H9 (cell line): ENCODE results near the gene CACNA1H. TPM values are rescaled to one million over a fixed set of nuclear protein-coding genes. Genes with fewer than 3 reads are reported as not detected.

ENCODE experiments used
- DNase-seq: peaks from one replicate; pipeline ENCODE4 v3.0.0-alpha.2; 2017
- H2AFZ ChIP-seq: one replicate; pipeline ENCODE4 v1.6.1; 2013; ENCODE audit warnings: mild to moderate bottlenecking, low read length, control low read depth, moderate library complexity
- H2AK5ac ChIP-seq: 2 replicates; pipeline ENCODE4 v1.6.1; 2013; ENCODE audit warnings: low read length, control low read depth, mixed read lengths; ENCODE audit not compliant: insufficient read length
- H2BK120ac ChIP-seq: one replicate; pipeline ENCODE4 v1.6.1; 2013; ENCODE audit warnings: low read depth, mild to moderate bottlenecking, low read length, control low read depth, inconsistent platforms; ENCODE audit not compliant: poor library complexity, severe bottlenecking
- H2BK12ac ChIP-seq: 2 replicates; pipeline ENCODE4 v1.6.1; 2013; ENCODE audit warnings: low read length, control low read depth, mixed read lengths, low read depth; ENCODE audit not compliant: insufficient read length
- H2BK15ac ChIP-seq: 2 replicates; pipeline ENCODE4 v1.6.1; 2013; ENCODE audit warnings: low read depth, low read length, control low read depth
- H2BK20ac ChIP-seq: one replicate; pipeline ENCODE4 v1.6.1; 2013; ENCODE audit warnings: low read depth, mild to moderate bottlenecking, low read length, control low read depth, inconsistent platforms; ENCODE audit not compliant: poor library complexity, severe bottlenecking
- H2BK5ac ChIP-seq: 2 replicates; pipeline ENCODE4 v1.6.1; 2013; ENCODE audit warnings: low read length, control low read depth, mixed read lengths; ENCODE audit not compliant: insufficient read length
- H3K14ac ChIP-seq: 2 replicates; pipeline ENCODE4 v1.6.1; 2013; ENCODE audit warnings: low read length, control low read depth; ENCODE audit not compliant: insufficient read depth
- H3K18ac ChIP-seq: 2 replicates; pipeline ENCODE4 v1.6.1; 2013; ENCODE audit warnings: low read depth, mild to moderate bottlenecking, mixed read lengths, low read length, control low read depth; ENCODE audit not compliant: insufficient read length
- H3K23ac ChIP-seq: 2 replicates; pipeline ENCODE4 v1.6.1; 2013; ENCODE audit warnings: low read length, control low read depth, mixed read lengths, low read depth; ENCODE audit not compliant: insufficient read length
- H3K23me2 ChIP-seq: 2 replicates; pipeline ENCODE4 v1.6.1; 2013; ENCODE audit warnings: low read depth, mild to moderate bottlenecking, mixed read lengths, low read length, control low read depth; ENCODE audit not compliant: insufficient read length, poor library complexity, severe bottlenecking
- H3K27ac ChIP-seq: 2 replicates; pipeline ENCODE4 v1.5.1; 2013; ENCODE audit warnings: low read length, control low read depth, mixed read lengths, low read depth; ENCODE audit not compliant: insufficient read length
- H3K27me3 ChIP-seq: 2 replicates; pipeline ENCODE4 v1.6.1; 2013; ENCODE audit warnings: low read length, control low read depth, inconsistent platforms; ENCODE audit not compliant: insufficient read depth
- H3K4ac ChIP-seq: 2 replicates; pipeline ENCODE4 v1.6.1; 2013; ENCODE audit warnings: low read depth, mild to moderate bottlenecking, control low read depth, inconsistent platforms, low read length, moderate library complexity
- H3K4me1 ChIP-seq: 2 replicates; pipeline ENCODE4 v1.6.1; 2013; ENCODE audit warnings: low read length, control low read depth, inconsistent platforms; ENCODE audit not compliant: insufficient read depth
- H3K4me2 ChIP-seq: 2 replicates; pipeline ENCODE4 v1.6.1; 2013; ENCODE audit warnings: low read length, control low read depth, mixed read lengths; ENCODE audit not compliant: insufficient read length, insufficient read depth
- H3K56ac ChIP-seq: 2 replicates; pipeline ENCODE4 v1.6.1; 2013; ENCODE audit warnings: low read depth, mild to moderate bottlenecking, mixed read lengths, low read length, control low read depth; ENCODE audit not compliant: insufficient read length
- H3K79me1 ChIP-seq: 2 replicates; pipeline ENCODE4 v1.6.1; 2013; ENCODE audit warnings: low read depth, mild to moderate bottlenecking, moderate library complexity, low read length, control low read depth, inconsistent platforms; ENCODE audit not compliant: insufficient read depth, poor library complexity, severe bottlenecking
- H3K79me2 ChIP-seq: 2 replicates; pipeline ENCODE4 v1.6.1; 2013; ENCODE audit warnings: low read length, control low read depth, inconsistent platforms; ENCODE audit not compliant: insufficient read depth
- H3K9ac ChIP-seq: 2 replicates; pipeline ENCODE4 v1.6.1; 2013; ENCODE audit warnings: low read length, control low read depth, mixed read lengths; ENCODE audit not compliant: insufficient read length; ENCODE audit errors: extremely low read depth
- H3K9me3 ChIP-seq: one replicate; pipeline ENCODE4 v1.6.1; 2013; ENCODE audit warnings: low read depth, low read length, inconsistent platforms; ENCODE audit not compliant: control insufficient read depth
- H3T11ph ChIP-seq: one replicate; pipeline ENCODE4 v1.6.1; 2013; ENCODE audit warnings: mild to moderate bottlenecking, low read length, control low read depth, inconsistent platforms
- H4K20me1 ChIP-seq: one replicate; pipeline ENCODE4 v1.6.1; 2013; ENCODE audit not compliant: control insufficient read depth, insufficient read length, insufficient read depth
- H4K5ac ChIP-seq: 2 replicates; pipeline ENCODE4 v1.6.1; 2013; ENCODE audit warnings: low read depth, mild to moderate bottlenecking, mixed read lengths, low read length, control low read depth; ENCODE audit not compliant: insufficient read length
- H4K8ac ChIP-seq: replicated peaks from 2 replicates; pipeline ENCODE4 v1.6.1; 2013; ENCODE audit warnings: low read length, control low read depth, mixed read lengths, low read depth; ENCODE audit not compliant: insufficient read length
- H4K91ac ChIP-seq: 2 replicates; pipeline ENCODE4 v1.6.1; 2013; ENCODE audit warnings: low read depth, mild to moderate bottlenecking, moderate library complexity, mixed read lengths, low read length, control low read depth; ENCODE audit not compliant: insufficient read length
- H3K27ac Mint-ChIP-seq, 3 experiments: 2 replicates in 2 of 3; 3 replicates in 1 of 3; pipeline ENCODE4 v1.8.0; 2020 to 2021; ENCODE audit warnings: mixed read lengths in 3 of 3, mild to moderate bottlenecking in 1 of 3, moderate library complexity in 1 of 3
- H3K27me3 Mint-ChIP-seq: 2 replicates; pipeline ENCODE4 v1.8.0; 2021; ENCODE audit warnings: low read depth, mild to moderate bottlenecking, moderate library complexity, mixed read lengths
- H3K36me3 Mint-ChIP-seq, 3 experiments: 2 replicates in 2 of 3; 3 replicates in 1 of 3; pipeline ENCODE4 v1.8.0; 2020 to 2021; ENCODE audit warnings: low read depth in 3 of 3, mixed read lengths in 3 of 3; ENCODE audit not compliant: insufficient read depth in 1 of 3
- H3K4me1 Mint-ChIP-seq, 2 experiments: 2 replicates each; pipeline ENCODE4 v1.8.0; 2020; ENCODE audit warnings: mixed read lengths in 2 of 2
- H3K4me3 Mint-ChIP-seq, 2 experiments: 2 replicates in 1 of 2; 3 replicates in 1 of 2; pipeline ENCODE4 v1.8.0; 2020 to 2021; ENCODE audit warnings: mild to moderate bottlenecking in 2 of 2, mixed read lengths in 2 of 2, moderate library complexity in 1 of 2
- H3K9me3 Mint-ChIP-seq, 2 experiments: 2 replicates in 1 of 2; 3 replicates in 1 of 2; pipeline ENCODE4 v1.8.0; 2020; ENCODE audit warnings: mild to moderate bottlenecking in 2 of 2, mixed read lengths in 2 of 2, moderate library complexity in 1 of 2
- WGBS: extraction: QIAGEN DNeasy Blood & Tissue Kit; methylation state at CpG from one replicate; pipeline ENCODE4 v1.1.7; 2013; ENCODE audit warnings: missing lambda C conversion rate, low lambda C conversion rate, mixed read lengths; ENCODE audit not compliant: insufficient read length; ENCODE audit errors: extremely low coverage; 5-methylcytosine and 5-hydroxymethylcytosine counted together
- total RNA-seq: library from RNA; stranded (reverse); gene quantifications from 2 replicates; pipeline ENCODE4 v1.2.1, GENCODE V29; 2021
- TF ChIP-seq, protein P1 (sequence below): fragments of 200-600 bp; sonication (generic); conservative IDR thresholded peaks from 3 replicates; pipeline ENCODE4 v1.8.0; 2021; ENCODE audit warnings: antibody characterized with exemption, mild to moderate bottlenecking

The CACNA1H gene
- total RNA-seq, 1 experiment from 2014 or later = 43.3 TPM

DNA sequence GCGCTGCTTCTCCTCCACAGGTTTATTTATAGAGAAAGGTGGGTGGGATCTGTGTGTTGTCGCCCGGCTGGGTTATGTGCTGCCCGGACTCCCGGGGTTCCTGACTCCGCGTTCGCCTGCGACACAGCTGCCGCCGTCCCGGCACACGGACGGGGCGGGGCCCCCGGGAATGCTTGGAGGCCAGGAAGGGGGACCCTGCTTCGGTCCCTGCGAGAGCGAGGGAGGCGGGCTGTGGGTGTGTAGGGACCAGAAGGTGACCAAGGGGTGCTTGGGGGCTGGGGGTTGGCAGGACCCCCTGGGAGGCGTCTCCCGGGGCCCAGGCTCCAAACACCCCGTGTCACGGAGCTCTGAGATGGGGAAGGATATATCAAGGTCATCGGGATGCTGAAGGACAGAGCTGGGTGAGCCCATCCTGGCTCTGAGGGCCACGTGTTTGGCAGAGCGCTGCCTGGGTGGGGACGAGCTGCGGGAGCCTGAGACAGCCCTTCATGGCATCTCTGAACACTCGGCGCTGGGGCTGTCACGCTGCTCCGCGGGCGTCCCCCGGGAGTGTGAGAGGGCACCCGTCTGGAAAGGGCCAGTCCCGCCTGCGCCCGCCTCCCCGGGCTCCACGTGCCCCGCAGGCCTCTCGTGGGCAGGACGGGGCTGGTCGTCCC is 4.2 kb downstream of the CACNA1H start:
- Histone ChIP-seq H4K5ac (no peak overlapping the region), H4K20me1 (no peaks in the 10 kb centered on the region), H2BK12ac (no peak overlapping the region), H3K56ac (no peak overlapping the region), H3K23me2 (peaks cover 2% of the 10 kb centered on the region), H3K4me2 (no peak overlapping the region), H2BK5ac (no peak overlapping the region), H3K14ac (no peak overlapping the region), H3K4me1 (no peaks in the 10 kb centered on the region; the same call in 1 of the 2 replicates), H3K9ac (no peak overlapping the region), H3T11ph (no peak overlapping the region), H3K79me2 (no peaks in the 10 kb centered on the region; the same call in 1 of the 2 replicates), H2BK15ac (no peak overlapping the region), H3K79me1 (no peaks in the 10 kb centered on the region), H3K18ac (no peak overlapping the region), H2AK5ac (no peak overlapping the region), H3K27me3 (no peaks in the 10 kb centered on the region), H3K23ac (no peak overlapping the region), H2BK120ac (no peak overlapping the region), H3K4ac (no peak overlapping the region), H2AFZ (no peak overlapping the region), H4K91ac (no peak overlapping the region), H4K8ac (no peak overlapping the region), H3K27ac (no peak overlapping the region), H2BK20ac (no peak overlapping the region), H3K9me3 (no peaks in the 10 kb centered on the region)
- peaks cover 0 to 7% (median 6%) of the 10 kb centered on the region in 3 experiments; a peak in 4 of 7 replicates for H3K36me3 Mint-ChIP-seq
- TF ChIP-seq, protein P1, sequence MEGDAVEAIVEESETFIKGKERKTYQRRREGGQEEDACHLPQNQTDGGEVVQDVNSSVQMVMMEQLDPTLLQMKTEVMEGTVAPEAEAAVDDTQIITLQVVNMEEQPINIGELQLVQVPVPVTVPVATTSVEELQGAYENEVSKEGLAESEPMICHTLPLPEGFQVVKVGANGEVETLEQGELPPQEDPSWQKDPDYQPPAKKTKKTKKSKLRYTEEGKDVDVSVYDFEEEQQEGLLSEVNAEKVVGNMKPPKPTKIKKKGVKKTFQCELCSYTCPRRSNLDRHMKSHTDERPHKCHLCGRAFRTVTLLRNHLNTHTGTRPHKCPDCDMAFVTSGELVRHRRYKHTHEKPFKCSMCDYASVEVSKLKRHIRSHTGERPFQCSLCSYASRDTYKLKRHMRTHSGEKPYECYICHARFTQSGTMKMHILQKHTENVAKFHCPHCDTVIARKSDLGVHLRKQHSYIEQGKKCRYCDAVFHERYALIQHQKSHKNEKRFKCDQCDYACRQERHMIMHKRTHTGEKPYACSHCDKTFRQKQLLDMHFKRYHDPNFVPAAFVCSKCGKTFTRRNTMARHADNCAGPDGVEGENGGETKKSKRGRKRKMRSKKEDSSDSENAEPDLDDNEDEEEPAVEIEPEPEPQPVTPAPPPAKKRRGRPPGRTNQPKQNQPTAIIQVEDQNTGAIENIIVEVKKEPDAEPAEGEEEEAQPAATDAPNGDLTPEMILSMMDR = no peak
- no peak for DNase-seq
- H3K9me3 Mint-ChIP-seq = no peaks in the 10 kb centered on the region
- H3K27ac Mint-ChIP-seq = no peak overlapping the region
- no CpG with 5 or more reads among the region's 46 CpGs for WGBS
- H3K4me3 Mint-ChIP-seq = no peak overlapping the region
- H3K27me3 Mint-ChIP-seq = peaks cover 4% of the 10 kb centered on the region; the same call in 1 of the 2 replicates
- peaks cover 11 to 18% of the 10 kb centered on the region in 2 experiments for H3K4me1 Mint-ChIP-seq
